Kidney capillary endothelial cell (primary cell): ENCODE results near the gene RRP1.

Source experiments
- DNase-seq: peaks from one replicate; pipeline ENCODE4 v3.0.0-alpha.2; 2018; ENCODE audit warnings: low spot score

The RRP1 gene, protein sequence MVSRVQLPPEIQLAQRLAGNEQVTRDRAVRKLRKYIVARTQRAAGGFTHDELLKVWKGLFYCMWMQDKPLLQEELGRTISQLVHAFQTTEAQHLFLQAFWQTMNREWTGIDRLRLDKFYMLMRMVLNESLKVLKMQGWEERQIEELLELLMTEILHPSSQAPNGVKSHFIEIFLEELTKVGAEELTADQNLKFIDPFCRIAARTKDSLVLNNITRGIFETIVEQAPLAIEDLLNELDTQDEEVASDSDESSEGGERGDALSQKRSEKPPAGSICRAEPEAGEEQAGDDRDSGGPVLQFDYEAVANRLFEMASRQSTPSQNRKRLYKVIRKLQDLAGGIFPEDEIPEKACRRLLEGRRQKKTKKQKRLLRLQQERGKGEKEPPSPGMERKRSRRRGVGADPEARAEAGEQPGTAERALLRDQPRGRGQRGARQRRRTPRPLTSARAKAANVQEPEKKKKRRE

DNA sequence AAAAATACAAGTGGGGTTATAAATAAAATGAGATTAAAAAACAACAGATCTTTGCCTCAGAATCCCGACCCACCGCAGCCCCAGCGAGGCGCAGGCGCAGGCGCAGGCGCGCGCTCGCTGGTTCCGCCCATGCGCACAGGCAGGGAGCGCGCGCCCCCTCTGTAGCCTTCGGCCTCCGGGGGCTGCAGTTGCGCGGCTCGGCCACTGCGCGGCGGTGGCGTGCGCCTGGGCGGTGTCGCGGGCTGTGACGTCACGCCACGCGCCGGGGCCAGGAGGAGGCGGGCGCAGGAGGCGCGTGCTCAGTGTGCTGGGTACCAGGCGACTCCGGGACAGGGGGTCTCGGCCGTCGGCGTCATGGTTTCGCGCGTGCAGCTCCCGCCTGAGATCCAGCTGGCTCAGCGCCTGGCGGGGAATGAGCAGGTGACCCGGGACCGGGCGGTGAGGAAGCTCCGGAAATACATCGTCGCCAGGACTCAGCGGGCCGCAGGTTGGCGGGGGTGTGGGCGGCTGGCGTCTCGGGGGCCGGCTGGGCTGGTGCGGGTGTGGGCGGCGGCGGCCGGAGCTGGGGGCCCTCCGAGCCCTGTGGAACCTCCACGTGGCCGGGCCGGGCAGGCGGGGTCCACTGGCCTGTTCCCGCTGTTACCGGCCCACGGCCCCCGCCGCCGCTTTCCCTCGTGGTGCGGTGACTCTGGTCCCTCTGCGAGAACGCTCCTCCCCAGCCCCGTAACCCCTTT is at the start of gene RRP1:
Gene RRP1 (plus strand): TSS at position 302 of the 734 bp plus-strand sequence. CDS start 53 bp downstream, at position 355.
- DNase-seq: peak; percentile 89

DNA sequence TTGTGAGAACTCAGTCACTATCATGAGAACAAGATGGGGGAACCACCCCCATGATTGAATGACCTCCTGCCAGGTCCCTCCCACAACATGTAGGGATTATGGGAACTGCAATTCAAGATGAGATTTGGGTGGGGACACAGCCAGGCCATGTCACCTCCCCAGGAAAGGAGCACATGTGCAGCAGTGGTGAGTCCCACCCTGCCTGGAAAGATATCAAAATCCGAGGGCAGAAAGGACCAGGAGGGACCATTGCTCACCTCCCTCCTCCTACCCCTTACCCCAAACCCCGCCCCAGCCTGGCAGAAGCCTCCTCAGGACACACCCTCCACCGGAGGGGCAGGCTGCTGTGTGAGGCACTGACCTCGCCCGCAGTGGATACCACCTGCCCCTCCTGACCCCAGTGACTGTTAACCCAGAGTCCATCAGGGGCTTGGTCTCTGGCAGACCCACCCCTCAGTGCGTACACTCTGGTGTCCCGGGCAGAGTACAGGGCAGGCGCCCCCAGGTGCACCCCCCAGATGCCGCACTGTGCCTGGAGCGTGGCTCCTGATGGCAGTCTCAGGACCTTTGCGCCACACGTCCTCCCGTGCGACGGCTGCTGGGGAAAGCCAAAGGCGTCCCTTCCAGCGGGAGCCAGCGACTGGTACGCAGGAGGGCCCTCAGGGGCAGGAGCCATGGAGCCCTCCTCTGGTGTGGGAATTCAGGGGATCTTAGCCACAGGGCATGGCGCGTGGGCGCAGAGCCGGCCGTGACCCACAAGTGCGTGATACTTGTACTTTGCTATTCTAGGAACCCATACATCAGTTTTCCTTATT is 49.5 kb upstream of the RRP1 start:
- no peak for DNase-seq

DNA sequence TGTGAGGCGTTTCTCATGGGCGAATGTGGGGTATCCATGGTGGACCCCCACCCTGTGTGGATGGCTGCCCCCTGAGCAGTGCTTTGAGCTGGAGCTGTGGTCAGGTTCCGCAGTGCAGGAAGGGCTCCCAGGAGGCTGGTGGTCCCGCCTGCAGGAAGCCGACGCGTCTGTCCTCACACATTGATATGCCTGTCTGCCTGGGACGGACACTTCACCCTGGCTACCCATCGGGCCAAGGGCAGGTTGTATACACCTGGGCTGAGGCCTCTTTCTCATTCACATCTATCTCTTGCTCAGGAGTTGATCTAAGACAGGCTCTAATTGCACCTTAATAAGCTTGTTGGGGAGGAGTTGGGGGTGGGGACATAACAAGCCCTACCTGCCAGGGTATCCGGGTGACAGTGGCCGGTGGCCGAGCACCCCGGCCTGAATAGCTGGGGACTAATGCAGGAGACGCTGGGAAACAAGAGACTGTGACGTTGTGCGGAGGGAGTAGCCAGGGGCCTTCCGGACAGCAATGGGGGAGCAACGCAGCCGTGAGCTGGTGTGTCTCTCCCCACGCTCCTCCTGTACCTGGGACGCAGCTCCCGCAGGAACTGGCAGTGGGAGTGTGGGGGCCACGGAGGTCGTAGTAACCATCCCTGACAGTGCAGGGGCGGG is 48.8 kb upstream of the RRP1 start:
- DNase-seq: no peak

DNA sequence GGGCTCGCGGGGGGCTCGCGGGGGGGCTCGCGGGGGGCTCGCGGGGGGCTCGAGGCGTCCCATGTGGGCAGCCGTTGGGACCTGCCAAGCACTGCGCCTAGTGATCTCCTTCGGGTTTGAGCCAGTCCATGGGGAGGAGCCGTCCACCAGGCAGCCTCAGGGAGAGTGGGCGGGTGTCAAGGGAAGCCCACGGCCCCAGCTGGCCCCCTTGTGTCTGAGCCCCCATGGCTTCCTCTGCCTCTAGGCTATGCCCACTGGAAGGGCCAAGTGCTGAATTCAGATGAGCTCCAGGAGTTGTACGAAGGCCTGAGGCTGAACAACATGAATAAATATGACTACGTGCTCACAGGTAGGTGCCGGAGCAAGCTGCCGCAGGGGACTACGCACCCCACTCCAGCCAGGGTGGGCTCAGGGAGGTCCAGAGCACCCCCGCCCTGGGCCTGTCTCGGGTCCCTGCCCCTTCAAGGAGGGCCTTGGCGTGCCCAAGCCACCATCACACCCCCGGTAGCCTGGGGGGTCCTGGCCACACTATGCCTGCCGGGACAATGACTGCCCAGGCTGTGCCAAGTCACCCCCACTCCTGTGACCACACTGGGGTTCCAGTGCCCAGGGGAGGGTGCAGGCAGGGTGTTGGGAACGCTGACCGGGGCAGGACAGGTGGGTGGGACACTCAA is 47.8 kb upstream of the RRP1 start:
- DNase-seq: no peak

DNA sequence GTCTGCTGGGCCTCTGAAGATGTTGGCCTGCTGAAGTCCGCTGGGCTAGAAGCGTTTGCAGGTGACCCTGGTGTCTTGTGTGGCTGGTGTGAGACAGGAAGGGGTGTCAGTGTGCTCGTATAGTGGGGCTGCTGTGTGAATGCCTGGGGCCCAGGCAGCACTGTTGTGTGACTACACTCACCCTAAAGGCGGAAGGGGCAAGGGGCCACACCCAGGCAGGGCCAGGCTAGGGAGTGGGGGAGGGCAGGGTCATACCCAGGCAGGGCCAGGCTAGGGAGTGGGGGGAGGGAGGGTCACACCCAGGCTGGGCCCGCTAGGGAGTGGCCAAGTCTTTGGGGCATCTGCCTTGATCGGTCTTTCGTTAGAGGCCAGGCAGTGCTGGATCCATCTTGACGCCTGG is 45.4 kb upstream of the RRP1 start:
- DNase-seq: no peak

DNA sequence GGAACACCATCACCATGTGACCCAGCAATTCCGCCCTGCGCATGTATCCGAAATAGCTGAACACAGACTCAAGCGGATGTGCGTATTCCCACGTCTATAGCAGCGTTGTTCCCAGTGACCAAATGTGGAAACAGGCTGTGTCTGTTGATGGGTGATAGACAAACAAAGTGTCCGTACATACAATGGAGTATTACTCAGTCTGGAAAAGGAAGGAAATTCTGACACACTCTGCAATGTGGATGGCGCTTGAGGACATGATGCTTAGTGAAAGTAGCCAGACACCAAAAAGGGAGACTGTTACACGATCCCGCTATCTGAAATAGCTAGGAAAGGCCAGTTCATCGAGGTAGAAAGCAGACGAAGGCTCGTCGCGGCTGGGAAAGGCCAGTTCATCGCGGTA is 44.7 kb upstream of the RRP1 start:
- no peak for DNase-seq

DNA sequence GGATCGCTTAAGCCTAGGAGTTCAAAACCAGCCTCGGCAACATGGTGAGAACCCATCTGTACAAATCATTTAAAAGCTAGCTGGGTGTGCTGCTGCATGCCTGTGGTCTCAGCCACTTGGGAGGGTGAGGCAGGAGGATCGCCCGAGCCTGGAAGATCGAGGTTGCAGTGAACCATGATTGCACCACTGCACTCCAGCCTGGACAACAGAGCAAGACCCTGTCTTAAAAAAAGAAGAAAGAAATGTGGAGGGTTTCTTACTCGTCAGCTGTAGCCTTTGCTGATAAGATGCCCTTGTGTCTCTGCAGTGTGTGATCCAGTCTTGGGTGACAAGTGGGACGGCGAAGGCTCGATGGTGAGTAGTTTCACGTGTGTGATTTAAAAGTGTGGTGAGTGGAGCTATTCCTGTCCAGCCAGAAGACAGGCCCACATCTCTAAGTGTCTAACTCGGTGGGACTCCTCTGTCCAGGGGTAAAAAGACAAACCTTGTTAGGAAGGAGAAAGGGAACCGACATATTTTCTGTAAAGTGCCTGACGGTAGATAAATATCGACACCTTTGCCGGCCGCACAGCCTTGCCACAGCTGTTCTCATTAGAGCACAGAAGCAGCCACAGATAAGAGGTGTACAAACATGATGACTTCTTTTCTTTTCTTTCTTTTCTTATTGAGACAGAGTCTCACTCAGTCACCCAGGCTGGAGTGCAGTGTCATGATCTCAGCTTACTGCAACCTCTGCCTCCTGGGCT is 43.4 kb upstream of the RRP1 start:
- DNase-seq: no peak

DNA sequence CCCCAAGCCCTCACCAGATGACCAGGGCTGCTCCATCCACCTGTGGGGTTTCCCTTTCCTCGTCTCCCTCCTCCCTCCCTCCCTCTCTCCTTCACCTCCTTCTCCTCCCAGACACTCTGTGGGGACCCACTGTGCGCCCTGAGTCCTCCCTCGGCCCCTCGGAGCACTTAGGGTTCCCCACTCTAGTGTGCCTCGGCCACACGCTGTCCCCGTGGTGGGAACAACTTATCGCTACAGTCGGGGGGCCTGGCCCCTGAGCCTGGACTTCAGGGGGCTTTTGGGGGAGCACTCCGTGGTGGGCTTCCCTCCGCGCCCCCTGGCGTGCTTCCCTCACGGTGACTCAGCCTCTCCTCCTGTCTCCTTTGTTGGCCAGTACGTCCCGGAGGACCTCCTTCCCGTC is 40.8 kb upstream of the RRP1 start:
- DNase-seq: no peak

DNA sequence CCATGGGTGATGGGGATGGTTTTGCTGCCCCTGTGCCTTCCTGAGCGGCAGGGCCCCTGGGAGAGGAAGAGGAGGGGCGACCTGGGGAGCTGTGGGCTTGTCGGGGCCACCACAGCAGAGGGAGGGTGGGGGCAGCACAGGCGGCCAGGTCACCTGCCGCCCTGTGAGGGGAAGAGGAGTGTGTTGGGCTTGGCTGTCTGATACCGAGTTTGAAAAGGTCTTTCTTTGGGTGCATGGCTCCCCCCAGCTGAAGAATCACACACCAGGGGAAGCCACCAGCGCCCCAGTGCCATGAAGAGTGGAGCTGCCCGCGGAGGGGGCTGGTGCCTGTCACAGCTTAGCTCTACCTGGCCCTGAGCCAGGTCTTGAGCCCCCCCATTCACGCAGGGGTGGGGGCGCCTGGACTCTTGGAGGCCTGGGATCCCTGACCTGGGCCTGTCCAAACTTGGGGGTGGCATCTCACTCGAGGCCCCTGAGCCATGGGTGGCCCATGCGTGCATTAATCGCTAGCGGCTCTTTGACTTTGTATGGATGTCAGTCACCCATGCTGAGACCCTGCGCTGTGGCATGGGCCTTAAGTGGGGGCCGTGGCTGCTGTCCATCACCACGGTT is 39.6 kb upstream of the RRP1 start:
- no peak for DNase-seq

DNA sequence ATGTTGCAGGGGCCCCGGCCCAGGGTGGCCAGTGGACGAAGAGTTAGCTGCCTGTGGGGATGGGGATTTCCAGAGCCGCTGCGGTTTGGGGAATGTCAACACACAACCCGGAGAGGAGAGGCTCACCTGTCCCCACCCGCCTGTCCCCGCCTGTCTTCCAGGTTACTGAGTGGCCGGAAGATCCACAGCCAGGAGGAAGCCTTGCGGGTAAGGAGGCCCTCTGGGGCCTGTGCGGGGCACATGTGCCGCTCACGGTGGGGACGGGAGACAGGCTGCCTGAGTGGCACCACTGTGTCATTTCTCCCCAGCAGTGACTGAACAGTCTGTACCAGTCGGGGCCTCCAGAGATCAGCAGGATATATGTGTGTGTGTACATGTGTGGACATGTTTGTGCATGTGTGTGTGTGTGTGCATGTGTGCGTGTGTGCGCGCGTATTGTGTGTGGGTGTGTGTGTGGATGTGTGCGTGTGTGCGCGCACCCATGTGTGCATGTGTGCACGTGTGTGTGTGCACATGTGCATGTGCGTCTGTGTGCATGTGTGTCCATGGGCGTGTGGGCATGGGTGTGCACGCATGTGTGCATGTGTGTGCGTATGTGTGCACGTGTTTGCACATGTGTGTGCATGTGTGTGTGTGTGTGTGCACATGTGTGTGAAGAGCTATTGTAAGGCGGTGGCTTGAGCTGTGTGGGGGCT is 38.9 kb upstream of the RRP1 start:
- DNase-seq: no peak

DNA sequence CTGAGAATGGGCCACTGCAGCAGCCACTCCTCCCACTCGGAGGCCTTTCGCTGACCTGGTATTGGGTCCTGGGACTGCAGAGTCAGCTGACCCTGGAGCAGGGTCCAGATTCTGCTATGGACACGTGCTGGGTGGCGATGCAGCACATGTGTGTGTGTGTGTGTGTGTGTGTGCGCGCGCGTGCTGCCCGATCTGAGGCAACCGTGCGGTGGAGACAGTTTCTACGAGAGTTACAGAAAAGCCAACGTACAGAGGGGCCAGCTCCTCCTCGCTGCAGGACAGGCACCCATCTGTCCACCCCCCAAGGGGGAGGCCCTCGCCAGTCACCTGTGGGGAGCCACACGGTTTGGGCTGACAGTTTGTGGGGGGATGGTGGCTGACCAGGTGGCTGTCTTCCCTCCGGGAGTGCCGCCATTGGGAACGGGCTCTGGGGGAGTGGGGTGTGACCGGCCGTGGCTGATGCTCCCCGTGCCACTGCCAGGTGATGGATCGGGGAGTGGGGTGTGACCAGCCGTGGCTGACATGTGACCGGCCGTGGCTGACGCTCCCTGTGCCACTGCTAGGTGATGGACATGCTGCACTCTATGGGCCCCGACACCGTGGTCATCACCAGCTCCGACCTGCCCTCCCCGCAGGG is 37.3 kb upstream of the RRP1 start:
- DNase-seq: no peak

DNA sequence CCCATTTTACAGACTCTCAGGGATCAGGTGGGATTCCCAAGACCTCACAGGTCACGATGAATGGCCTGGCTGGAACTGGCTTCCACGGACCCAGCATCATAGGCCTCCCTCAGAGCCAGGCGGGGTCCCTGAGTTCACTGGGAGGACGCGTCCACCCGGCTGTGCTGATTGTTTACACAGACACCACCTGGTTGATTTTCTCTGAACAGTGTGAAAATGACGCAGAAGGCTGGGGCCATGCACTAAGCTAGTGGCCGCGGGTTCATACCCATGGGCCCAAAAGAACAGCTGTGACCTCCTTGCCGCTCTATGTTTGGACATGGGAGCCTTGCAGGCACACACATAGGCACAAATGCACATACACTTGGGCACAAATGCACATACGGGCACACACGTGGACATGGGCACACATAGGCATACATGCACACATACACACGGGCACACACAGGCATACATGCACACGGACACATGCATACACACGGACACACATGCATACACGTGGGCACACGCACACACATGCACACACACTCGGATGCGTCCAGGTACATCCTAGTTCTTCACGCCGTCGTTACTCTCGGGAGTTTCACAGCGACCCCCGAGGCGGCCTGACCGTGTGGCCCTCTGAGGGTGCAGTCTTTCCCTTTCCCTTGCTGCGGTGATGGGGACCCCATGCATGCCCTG is 36.5 kb upstream of the RRP1 start:
- no peak for DNase-seq

DNA sequence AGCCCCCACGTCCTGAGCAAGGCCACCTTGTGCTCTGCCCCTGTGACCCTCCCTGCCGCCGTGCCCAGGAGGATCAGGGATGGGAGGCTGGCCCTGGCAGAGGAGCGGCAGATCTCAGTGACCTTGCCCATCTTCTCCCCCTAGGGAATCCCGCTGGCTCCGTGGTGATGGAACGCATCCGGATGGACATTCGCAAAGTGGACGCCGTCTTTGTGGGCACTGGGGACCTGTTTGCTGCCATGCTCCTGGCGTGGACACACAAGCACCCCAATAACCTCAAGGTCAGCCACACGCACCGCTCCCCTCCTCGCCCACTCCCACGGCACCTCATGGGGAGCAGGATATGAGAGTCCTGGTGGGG is 36.0 kb upstream of the RRP1 start:
- DNase-seq: no peak

DNA sequence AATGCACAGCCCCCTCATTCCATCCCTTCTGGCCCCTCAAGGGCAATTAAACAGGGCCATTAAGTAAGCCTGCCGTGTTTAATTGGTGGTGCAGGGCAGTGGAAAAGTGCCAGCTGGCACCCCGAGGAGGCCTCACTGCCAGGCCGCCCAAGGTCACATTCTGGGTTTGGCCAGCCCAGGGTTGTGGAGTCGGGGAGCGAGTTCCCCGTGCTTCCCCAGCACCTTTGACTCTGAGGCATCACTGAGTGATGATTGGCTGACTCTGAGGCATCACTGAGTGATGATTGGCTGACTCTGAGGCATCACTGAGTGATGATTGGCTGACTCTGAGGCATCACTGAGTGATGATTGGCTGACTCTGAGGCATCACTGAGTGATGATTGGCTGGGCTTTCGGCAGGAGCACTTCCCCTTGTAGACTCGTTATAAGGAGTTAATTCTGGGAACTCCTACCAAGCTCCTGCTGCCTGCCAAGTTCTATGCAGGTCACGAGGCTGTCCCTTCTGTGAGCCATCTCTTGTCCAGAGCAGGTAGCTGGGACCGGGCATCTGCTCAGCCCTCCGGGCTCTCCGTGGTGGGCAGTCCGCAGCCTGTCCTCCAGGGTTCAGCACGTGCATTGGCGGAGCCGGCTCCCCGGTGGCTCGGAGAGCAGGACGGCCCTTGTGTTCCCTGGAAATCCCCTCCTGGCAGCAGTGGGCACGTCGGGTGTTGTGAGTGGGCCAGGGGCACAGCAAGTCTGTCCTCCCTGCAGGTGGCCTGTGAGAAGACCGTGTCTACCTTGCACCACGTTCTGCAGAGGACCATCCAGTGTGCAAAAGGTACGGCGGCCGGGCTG is 34.2 kb upstream of the RRP1 start:
- no peak for DNase-seq

DNA sequence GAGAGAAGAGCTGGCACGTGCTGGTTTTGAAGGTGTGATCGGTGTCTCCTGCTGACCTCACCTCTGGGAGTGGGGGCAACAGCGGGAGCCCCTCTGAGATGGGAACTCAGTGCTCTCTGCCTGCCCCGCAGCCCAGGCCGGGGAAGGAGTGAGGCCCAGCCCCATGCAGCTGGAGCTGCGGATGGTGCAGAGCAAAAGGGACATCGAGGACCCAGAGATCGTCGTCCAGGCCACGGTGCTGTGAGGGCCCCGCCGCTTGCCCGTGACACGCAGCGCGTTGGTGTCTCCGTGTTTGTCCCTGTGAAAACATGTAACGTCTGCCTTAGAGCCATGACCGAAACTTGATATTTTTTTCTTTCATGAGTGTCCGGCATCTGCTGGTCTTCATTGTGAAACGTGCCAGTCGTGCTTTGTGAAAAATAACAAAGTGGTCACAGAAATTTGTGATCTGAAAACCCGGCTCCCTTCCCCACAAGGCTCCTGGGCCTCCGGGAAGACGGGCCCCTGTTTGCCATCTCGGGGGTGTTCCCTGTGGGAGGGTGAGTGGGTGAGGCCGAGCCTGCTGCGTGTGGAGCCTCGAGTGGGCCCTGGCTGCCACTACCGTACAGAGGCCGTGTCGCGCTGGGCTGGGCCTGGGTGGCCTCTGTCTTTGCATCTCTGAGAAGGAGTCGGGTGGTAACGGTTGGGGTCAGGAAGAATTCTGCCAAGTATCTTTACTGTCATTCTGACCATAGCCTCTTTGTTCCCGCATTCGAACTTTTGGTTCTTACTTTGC is 33.4 kb upstream of the RRP1 start:
- no peak for DNase-seq

DNA sequence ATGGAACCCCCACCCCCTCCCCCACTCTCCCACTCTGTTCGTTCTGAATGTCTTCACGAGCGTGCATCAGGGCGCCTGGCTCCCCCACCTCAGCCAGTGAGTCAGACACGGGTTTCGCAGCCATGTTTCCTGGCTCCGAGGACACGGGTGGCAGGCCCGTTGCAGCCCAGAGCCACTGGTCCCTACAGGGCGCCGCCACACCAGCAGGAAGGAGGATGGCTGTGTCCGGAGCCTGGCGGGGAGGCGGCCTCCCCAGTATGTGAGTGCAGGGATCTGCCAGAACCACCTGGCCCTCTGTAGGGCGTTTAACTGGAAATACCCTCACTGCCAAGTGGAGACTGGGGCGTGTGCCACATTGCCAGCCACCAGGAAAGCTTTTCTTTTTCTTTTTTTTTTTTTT is 31.8 kb upstream of the RRP1 start:
- DNase-seq: no peak

DNA sequence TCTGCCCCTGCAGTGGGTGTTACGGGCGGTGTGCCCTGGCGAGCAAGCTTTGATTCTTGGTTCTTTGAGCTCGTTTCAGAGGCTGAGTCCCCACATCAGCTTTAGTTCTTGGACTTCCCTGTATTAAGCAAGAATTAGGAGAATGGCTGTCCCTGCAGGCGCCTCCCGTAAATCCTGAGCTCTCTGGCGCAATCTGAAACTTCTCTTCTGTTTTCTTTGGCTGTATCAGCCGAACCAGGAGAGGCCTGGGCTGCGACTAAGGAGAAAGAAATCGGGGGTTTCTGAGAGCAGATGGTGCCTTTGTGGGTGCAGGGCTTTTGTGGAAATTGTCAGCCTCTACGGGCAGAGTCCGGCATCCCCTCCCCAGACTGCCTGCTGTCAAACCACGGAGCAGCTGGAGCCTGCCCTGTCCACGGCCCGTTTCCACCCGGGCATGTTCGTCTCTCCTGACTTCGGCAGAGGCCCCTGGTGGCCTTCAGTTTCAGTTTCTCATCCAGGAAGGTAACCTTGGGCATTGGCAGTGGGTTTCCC is 31.2 kb upstream of the RRP1 start:
- DNase-seq: no peak
